A549 (cell line): ENCODE measurements around the gene GABBR2. TPM values are rescaled to one million over a fixed set of nuclear protein-coding genes. Genes with fewer than 3 reads are reported as not detected.

Experiments used
- ATAC-seq, 2 experiments: fragments of 200-7000 bp in 1 of 2; fragments of >200 bp in 1 of 2; cut with Nextera tagmentation in 1 of 2; cut with Tn5 transposase in 1 of 2; 3 replicates each; pipeline versions ENCODE4 v1.8.0 to v1.9.1; 2018 to 2020; ENCODE audit warnings: mild to moderate bottlenecking in 1 of 2, moderate library complexity in 1 of 2
- CTCF ChIA-PET: fragments of 300-600 bp; sonication (Branson Sonifier 250); formaldehyde crosslinking; extraction: SDS; loops from one replicate; lab custom pipeline; 2021; ENCODE audit warnings: antibody characterized with exemption, inconsistent platforms; lab: Yijun Ruan, JAX
- POLR2A ChIA-PET: fragments of 350-600 bp; formaldehyde crosslinking; extraction: SDS; loops from one replicate; lab custom pipeline; 2021; ENCODE audit warnings: antibody characterized with exemption, inconsistent platforms; lab: Yijun Ruan, JAX
- DNase-seq, 2 experiments: peaks; one replicate each; pipeline versions ENCODE4 v3.0.0 to v3.0.0-alpha.2; 2011 to 2016; ENCODE audit warnings: low read depth in 1 of 2, low spot score in 1 of 2
- FAIRE-seq: peaks from 2 replicates; lab custom pipeline; 2011; peaks lifted over from hg19 to GRCh38; lab: Jason Lieb, UNC
- H3K27ac ChIP-seq, 2 experiments: fragments of >200 bp; sonication (Bioruptor Twin); formaldehyde crosslinking; 3 replicates each; pipeline ENCODE4 v1.5.1; 2016 to 2017
- H3K4me1 ChIP-seq: fragments of >200 bp; sonication (Bioruptor Twin); formaldehyde crosslinking; 3 replicates; pipeline ENCODE4 v1.6.1; 2016
- H3K4me2 ChIP-seq: fragments of >200 bp; sonication (Bioruptor Twin); formaldehyde crosslinking; 3 replicates; pipeline ENCODE4 v1.6.1; 2016
- H3K4me3 ChIP-seq: fragments of >200 bp; sonication (Bioruptor Twin); formaldehyde crosslinking; 3 replicates; pipeline ENCODE4 v1.5.1; 2016
- H3K9me3 ChIP-seq: fragments of >200 bp; sonication (Bioruptor Twin); formaldehyde crosslinking; 3 replicates; pipeline ENCODE4 v1.6.1; 2016
- ATOH8 ChIP-seq: fragments of 250-450 bp; sonication (Bioruptor Pico); IDR thresholded peaks from 2 replicates; pipeline ENCODE4 v1.5.0; 2020; ENCODE audit warnings: low read depth, mild to moderate bottlenecking, moderate library complexity
- BCL3 ChIP-seq: fragments of >200 bp; sonication (Bioruptor Twin); formaldehyde crosslinking; IDR thresholded peaks from 3 replicates; pipeline ENCODE4 v1.6.1; 2016
- CBX8 ChIP-seq: fragments of 200-600 bp; sonication (generic); IDR thresholded peaks from 2 replicates; pipeline ENCODE4 v1.6.1; 2016
- CEBPB ChIP-seq, 2 experiments: fragments of >200 bp in 1 of 2; sonication (Bioruptor Twin) in 1 of 2; formaldehyde crosslinking in 1 of 2; IDR thresholded peaks; 2 replicates each; pipeline ENCODE4 v1.6.1; 2012 to 2016
- CHD4 ChIP-seq: fragments of 200-600 bp; sonication (generic); IDR thresholded peaks from 2 replicates; pipeline ENCODE4 v1.6.1; 2016; ENCODE audit warnings: antibody characterized with exemption, mild to moderate bottlenecking, borderline replicate concordance
- E2F6 ChIP-seq: IDR thresholded peaks from 2 replicates; pipeline ENCODE4 v1.6.1; 2012; ENCODE audit warnings: low read depth, borderline replicate concordance
- EHMT2 ChIP-seq: fragments of 200-600 bp; sonication (generic); IDR thresholded peaks from 2 replicates; pipeline ENCODE4 v1.6.1; 2016; ENCODE audit warnings: antibody characterized with exemption, low read depth, mild to moderate bottlenecking, moderate library complexity
- ESRRA ChIP-seq: fragments of 150-350 bp; IDR thresholded peaks from 2 replicates; pipeline ENCODE4 v1.6.1; 2014; ENCODE audit warnings: mild to moderate bottlenecking, low read length, borderline replicate concordance
- FOSB ChIP-seq: fragments of 250-450 bp; sonication (Bioruptor Pico); IDR thresholded peaks from 2 replicates; pipeline ENCODE4 v1.5.0; 2020; ENCODE audit warnings: mild to moderate bottlenecking, moderate library complexity
- FOSL2 ChIP-seq, 2 experiments: fragments of 450-650 bp in 1 of 2; fragments of >200 bp in 1 of 2; sonication (Bioruptor Twin) in 1 of 2; formaldehyde crosslinking; IDR thresholded peaks; 2 replicates each; pipeline versions ENCODE4 v1.5.0 to v1.6.1; 2016 to 2020; ENCODE audit warnings: mild to moderate bottlenecking in 1 of 2, moderate library complexity in 1 of 2
- FOXS1 ChIP-seq: fragments of 250-450 bp; sonication (Bioruptor Pico); IDR thresholded peaks from 2 replicates; pipeline ENCODE4 v1.5.0; 2020; ENCODE audit warnings: mild to moderate bottlenecking, moderate library complexity
- GATA3 ChIP-seq: IDR thresholded peaks from 2 replicates; pipeline ENCODE4 v1.6.1; 2012; ENCODE audit warnings: borderline replicate concordance
- HDAC2 ChIP-seq: fragments of 200-600 bp; sonication (generic); IDR thresholded peaks from 2 replicates; pipeline ENCODE4 v1.6.1; 2016
- HEYL ChIP-seq: fragments of 250-450 bp; sonication (Bioruptor Pico); IDR thresholded peaks from 2 replicates; pipeline ENCODE4 v1.8.0; 2021; ENCODE audit warnings: mild to moderate bottlenecking, moderate library complexity
- HMGXB4 ChIP-seq: fragments of 250-450 bp; sonication (Bioruptor Pico); IDR thresholded peaks from 2 replicates; pipeline ENCODE4 v1.5.0; 2021; ENCODE audit warnings: mild to moderate bottlenecking, moderate library complexity, borderline replicate concordance
- KDM1A ChIP-seq: fragments of 200-600 bp; sonication (generic); IDR thresholded peaks from 2 replicates; pipeline ENCODE4 v1.6.1; 2016; ENCODE audit warnings: low read depth, mild to moderate bottlenecking
- MAX ChIP-seq: IDR thresholded peaks from 2 replicates; pipeline ENCODE4 v1.6.1; 2012
- NPAS2 ChIP-seq: fragments of 250-450 bp; sonication (Bioruptor Pico); IDR thresholded peaks from 2 replicates; pipeline ENCODE4 v1.8.0; 2022; ENCODE audit warnings: mild to moderate bottlenecking, moderate library complexity, borderline replicate concordance
- POLR2A ChIP-seq: IDR thresholded peaks from 2 replicates; pipeline ENCODE4 v1.6.1; 2012; ENCODE audit warnings: mild to moderate bottlenecking, low read length
- RAD21 ChIP-seq, 2 experiments: fragments of >200 bp in 1 of 2; sonication (Bioruptor Twin) in 1 of 2; formaldehyde crosslinking in 1 of 2; IDR thresholded peaks in 1 of 2; conservative IDR thresholded peaks in 1 of 2; 2 replicates in 1 of 2; 3 replicates in 1 of 2; pipeline ENCODE4 v1.6.1; 2012 to 2018; ENCODE audit warnings: inconsistent platforms in 1 of 2
- SMC3 ChIP-seq: fragments of >200 bp; sonication (Bioruptor Twin); formaldehyde crosslinking; IDR thresholded peaks from 3 replicates; pipeline ENCODE4 v1.6.1; 2018; ENCODE audit warnings: inconsistent platforms
- SREBF2 ChIP-seq: fragments of 450-650 bp; IDR thresholded peaks from 2 replicates; pipeline ENCODE4 v1.6.1; 2014; ENCODE audit warnings: mild to moderate bottlenecking, moderate library complexity
- TFCP2L1 ChIP-seq: fragments of 250-450 bp; sonication (Bioruptor Pico); IDR thresholded peaks from 2 replicates; pipeline ENCODE4 v1.5.0; 2021; ENCODE audit warnings: mild to moderate bottlenecking
- ZC3H11A ChIP-seq: fragments of 450-650 bp; IDR thresholded peaks from 2 replicates; pipeline ENCODE4 v1.6.1; 2014; ENCODE audit warnings: antibody characterized with exemption, mild to moderate bottlenecking
- ZNF302 ChIP-seq: fragments of 250-450 bp; sonication (Bioruptor Pico); IDR thresholded peaks from 2 replicates; pipeline ENCODE4 v1.9.0; 2021; ENCODE audit warnings: inconsistent platforms, mild to moderate bottlenecking, moderate library complexity
- ZSCAN20 ChIP-seq: fragments of 250-450 bp; sonication (Bioruptor Pico); IDR thresholded peaks from 2 replicates; pipeline ENCODE4 v1.8.0; 2022; ENCODE audit warnings: mild to moderate bottlenecking, moderate library complexity
- whole genome bisulfite sequencing: methylation state at CpG from one replicate; pipeline ENCODE4 v1.1.6; 2017; ENCODE audit errors: missing lambda C conversion rate; 5-methylcytosine and 5-hydroxymethylcytosine counted together
- polyA plus RNA-seq, 4 experiments: library from polyadenylated mRNA; depleted of rRNA in 3 of 4; stranded (reverse); fragments of >200 nt; fragmentation: RNase III in 1 of 4; extraction: RNeasy Plus Mini Kit Qiagen cat#74134 plus additional on column Dnase treatment in 1 of 4; gene quantifications; 2 replicates in 3 of 4; 3 replicates in 1 of 4; pipeline ENCODE4 v1.2.3, GENCODE V29; 2011 to 2017

The GABBR2 gene
- polyA plus RNA-seq, 2 of the 4 experiments (the other 2 are of a cell fraction): 0.08 to 0.57 TPM

- no peak for ATAC-seq
- TF ChIP-seq FOSL2 (IDR thresholded peaks at IDR 0.05) (no peak), FOSL2 (CRISPR knock-in tag; IDR thresholded peaks at IDR 0.05) (no peak), SREBF2 (no peak), HEYL (no peak), NPAS2 (CRISPR knock-in tag) (no peak), CEBPB (IDR thresholded peaks at IDR 0.05) (no peak), FOSB (CRISPR knock-in tag) (no peak), RAD21 (conservative IDR thresholded peaks at IDR 0.05 in 1 of 2, IDR thresholded peaks at IDR 0.05 in 1 of 2) (no peak), SMC3 (no peak), BCL3 (no peak), ZC3H11A (no peak), ZNF302 (CRISPR knock-in tag) (no peak), GATA3 (no peak), HDAC2 (no peak), HMGXB4 (CRISPR knock-in tag) (no peak), KDM1A (no peak), CBX8 (no peak), EHMT2 (no peak), TFCP2L1 (CRISPR knock-in tag) (no peak)
- WGBS: 55% methylated on average over 3 of the region's 4 CpGs
- CTCF ChIA-PET: interaction anchor here (0.5 to 2.5 kb wide), 4 partner anchors 11 to 1446 kb away, joined by 3 to 11 read pairs (median 4); no protein-coding TSS in a partner anchor
- Histone ChIP-seq H3K9me3 (no peaks in the 10 kb centered on the region), H3K4me1 (peaks cover 22% of the 10 kb centered on the region), H3K4me2 (no peak overlapping the region), H3K4me3 (no peak overlapping the region), H3K27ac (no peak overlapping the region)
- POLR2A ChIA-PET: no interaction called here
- no peak for FAIRE-seq
- no peak for DNase-seq
These were observed 223.0 kb downstream of the GABBR2 start for GRCh38 chr9:98485706-98486105.

GRCh38 chr9:98484162-98484561 is 224.6 kb downstream of the GABBR2 start:
- H3K4me1 ChIP-seq: peaks cover 36% of the 10 kb centered on the region
- H3K27ac ChIP-seq: no peak overlapping the region
- FAIRE-seq (no peak), ATAC-seq (peak in 1 of 2 experiments; percentile 18; a peak in 1 of 6 replicates), DNase-seq (peak in 1 of 2 experiments; percentile 12)
- ChIA-PET POLR2A (no interaction called here), CTCF (interaction anchor here (1.0 to 2.5 kb wide), 3 partner anchors 9 to 168 kb away, joined by 3 to 11 read pairs (median 3); no protein-coding TSS in a partner anchor)
- no peak overlapping the region for H3K4me3 ChIP-seq
- H3K9me3 ChIP-seq: no peaks in the 10 kb centered on the region
- TF ChIP-seq CHD4 (no peak), ATOH8 (CRISPR knock-in tag) (no peak), ZSCAN20 (CRISPR knock-in tag) (no peak), MAX (no peak), E2F6 (no peak), POLR2A (no peak), FOXS1 (CRISPR knock-in tag) (no peak), HDAC2 (no peak), ESRRA (no peak)
- H3K4me2 ChIP-seq: no peak overlapping the region
- 12% methylated on average over 5 of the region's 5 CpGs for WGBS
